Measurements from ENCODE around the gene SETBP1.

SETBP1 gene

DNA sequence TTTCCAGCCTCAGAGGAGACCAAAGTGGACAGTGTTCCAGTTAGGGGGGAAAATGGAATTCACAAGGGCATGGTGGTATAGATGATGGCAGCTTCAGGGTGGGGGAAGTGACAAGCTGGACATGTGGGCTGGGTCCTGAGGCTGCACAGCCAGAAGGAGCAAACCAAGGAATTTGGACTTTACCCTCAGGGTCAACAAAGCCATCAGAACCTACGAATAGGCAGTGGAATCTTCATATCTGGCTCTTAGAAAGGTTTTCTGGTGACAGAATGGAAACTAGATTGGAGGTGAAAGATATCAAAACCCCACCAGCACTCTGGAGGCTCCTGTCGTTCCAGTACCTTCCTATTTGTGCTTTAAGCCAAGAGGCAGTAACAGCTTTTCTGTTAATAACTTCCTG is 127.1 kb downstream of the SETBP1 start:
- Histone ChIP-seq H3K27me3 (replicated peaks) (no peaks in the 10 kb centered on the region), H3K36me3 (replicated peaks) (no peaks in the 10 kb centered on the region), H3K27ac (no peak overlapping the region), H3K4me3 (ENCODE audit: low read depth, low read length) (no peak overlapping the region)
- TF ChIP-seq, protein P1, sequence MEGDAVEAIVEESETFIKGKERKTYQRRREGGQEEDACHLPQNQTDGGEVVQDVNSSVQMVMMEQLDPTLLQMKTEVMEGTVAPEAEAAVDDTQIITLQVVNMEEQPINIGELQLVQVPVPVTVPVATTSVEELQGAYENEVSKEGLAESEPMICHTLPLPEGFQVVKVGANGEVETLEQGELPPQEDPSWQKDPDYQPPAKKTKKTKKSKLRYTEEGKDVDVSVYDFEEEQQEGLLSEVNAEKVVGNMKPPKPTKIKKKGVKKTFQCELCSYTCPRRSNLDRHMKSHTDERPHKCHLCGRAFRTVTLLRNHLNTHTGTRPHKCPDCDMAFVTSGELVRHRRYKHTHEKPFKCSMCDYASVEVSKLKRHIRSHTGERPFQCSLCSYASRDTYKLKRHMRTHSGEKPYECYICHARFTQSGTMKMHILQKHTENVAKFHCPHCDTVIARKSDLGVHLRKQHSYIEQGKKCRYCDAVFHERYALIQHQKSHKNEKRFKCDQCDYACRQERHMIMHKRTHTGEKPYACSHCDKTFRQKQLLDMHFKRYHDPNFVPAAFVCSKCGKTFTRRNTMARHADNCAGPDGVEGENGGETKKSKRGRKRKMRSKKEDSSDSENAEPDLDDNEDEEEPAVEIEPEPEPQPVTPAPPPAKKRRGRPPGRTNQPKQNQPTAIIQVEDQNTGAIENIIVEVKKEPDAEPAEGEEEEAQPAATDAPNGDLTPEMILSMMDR (IDR thresholded peaks at IDR 0.05; ENCODE audit: low read depth, low read length, missing control alignments), result no peak
- in situ Hi-C loops (cut with HindIII; ENCODE audit: low pct_ligation_motif_present, low sequenced_read_pairs), result no loop called here
- no peak for DNase-seq

DNA sequence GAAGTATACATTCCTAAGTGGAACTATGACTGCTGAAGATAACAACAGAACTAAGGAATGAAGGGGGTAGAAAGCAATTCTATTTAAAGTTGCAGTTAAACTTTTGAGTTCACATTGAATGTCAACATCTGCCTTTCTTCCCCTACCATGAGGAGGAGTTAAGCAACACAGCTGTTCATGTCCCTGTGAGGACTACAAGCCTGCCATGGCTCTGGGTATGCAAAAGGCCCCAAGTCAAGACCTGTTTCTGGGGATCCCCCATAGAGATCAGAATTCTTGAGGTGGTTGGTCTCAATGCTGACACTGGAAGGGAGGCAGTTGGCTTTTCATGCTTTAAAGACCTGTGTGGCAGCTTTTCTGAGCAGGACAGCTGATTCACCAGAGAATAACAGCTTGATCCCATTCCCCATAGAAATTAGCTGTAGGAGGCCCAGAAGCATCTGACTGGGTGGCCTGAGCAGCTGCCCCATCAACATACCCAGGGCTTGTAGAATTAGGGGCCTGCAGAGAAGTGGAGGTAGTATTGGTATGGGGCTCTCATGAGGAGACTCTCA is 131.0 kb downstream of the SETBP1 start:
- DNase-seq, result no peak
- TF ChIP-seq, protein P1 (IDR thresholded peaks at IDR 0.05; ENCODE audit: low read depth, low read length, missing control alignments), result no peak
- Histone ChIP-seq H3K27me3 (replicated peaks) (no peaks in the 10 kb centered on the region), H3K4me3 (ENCODE audit: low read depth, low read length) (no peak overlapping the region), H3K27ac (no peak overlapping the region), H3K36me3 (replicated peaks) (no peaks in the 10 kb centered on the region)
- in situ Hi-C loops (cut with HindIII; ENCODE audit: low pct_ligation_motif_present, low sequenced_read_pairs), result no loop called here

DNA sequence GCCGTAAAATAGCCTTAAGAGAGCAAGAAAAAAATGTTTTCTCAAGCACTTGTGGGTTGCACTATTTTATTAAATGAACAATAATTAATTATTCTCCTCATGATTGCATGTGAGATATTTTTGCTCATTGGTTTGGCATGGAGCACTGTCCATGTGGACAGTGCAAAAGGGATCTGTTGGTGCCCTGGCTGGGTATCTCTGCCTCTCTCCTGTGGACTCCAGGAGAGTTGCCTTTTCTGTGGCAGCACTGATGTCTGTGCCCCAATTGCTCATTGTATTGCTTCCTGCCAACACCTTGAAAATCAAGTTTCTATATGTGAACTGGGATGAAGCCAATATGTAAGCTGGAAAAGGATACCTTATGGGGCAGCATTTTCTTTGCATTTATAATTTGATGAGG is 131.7 kb downstream of the SETBP1 start:
- Histone ChIP-seq H3K36me3 (replicated peaks) (no peaks in the 10 kb centered on the region), H3K27me3 (replicated peaks) (no peaks in the 10 kb centered on the region), H3K27ac (no peak overlapping the region), H3K4me3 (ENCODE audit: low read depth, low read length) (no peak overlapping the region)
- no peak for DNase-seq
- TF ChIP-seq, protein P1 (IDR thresholded peaks at IDR 0.05; ENCODE audit: low read depth, low read length, missing control alignments), result no peak
- in situ Hi-C loops (cut with HindIII; ENCODE audit: low pct_ligation_motif_present, low sequenced_read_pairs), result no loop called here

DNA sequence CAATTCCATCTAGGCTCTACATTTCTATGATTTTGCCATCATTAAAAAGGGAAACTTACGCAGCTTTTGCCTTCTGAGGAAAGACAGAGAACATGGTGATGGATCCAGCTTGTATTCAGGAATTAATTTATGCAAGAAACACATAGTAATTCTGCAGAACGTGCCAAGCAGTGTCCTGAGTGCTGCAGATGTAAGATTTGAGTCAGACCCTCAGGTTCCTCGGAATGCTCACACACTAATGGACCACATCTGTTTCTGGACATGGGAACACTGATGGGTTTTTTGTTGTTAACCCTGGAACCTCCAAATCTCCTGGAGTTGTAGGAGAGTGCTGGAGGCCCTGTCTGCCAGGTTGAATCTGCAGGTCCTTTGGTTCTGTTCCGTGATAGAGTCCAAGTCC is 132.9 kb downstream of the SETBP1 start:
- in situ Hi-C loops (cut with HindIII; ENCODE audit: low pct_ligation_motif_present, low sequenced_read_pairs), result no loop called here
- Histone ChIP-seq H3K27ac (no peak overlapping the region), H3K4me3 (ENCODE audit: low read depth, low read length) (no peak overlapping the region), H3K36me3 (replicated peaks) (no peaks in the 10 kb centered on the region), H3K27me3 (replicated peaks) (no peaks in the 10 kb centered on the region)
- DNase-seq, result no peak
- TF ChIP-seq, protein P1 (IDR thresholded peaks at IDR 0.05; ENCODE audit: low read depth, low read length, missing control alignments), result no peak

DNA sequence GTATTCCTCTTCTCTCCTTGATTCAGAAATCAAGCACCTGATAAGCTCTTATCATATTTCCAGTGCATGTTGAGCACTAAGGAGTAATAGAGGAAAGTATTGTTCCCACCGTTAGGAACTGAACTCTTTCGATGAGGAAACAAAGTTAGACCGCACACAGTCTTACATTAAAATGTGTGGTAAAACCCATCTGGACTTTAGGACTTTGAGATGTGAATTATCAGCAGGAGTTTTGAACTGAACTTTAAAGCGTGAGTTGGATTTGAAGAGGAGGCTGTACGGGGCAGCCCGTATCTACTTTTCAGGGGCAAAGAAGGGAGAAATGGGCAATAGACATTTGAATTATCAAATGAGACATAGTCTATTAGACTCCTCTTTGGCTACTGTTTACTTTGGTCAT is 134.4 kb downstream of the SETBP1 start:
- in situ Hi-C loops (cut with HindIII; ENCODE audit: low pct_ligation_motif_present, low sequenced_read_pairs), result no loop called here
- no peak for DNase-seq
- Histone ChIP-seq H3K27me3 (replicated peaks) (no peaks in the 10 kb centered on the region), H3K36me3 (replicated peaks) (no peaks in the 10 kb centered on the region), H3K4me3 (ENCODE audit: low read depth, low read length) (no peak overlapping the region), H3K27ac (no peak overlapping the region)
- TF ChIP-seq, protein P1 (IDR thresholded peaks at IDR 0.05; ENCODE audit: low read depth, low read length, missing control alignments), result no peak

DNA sequence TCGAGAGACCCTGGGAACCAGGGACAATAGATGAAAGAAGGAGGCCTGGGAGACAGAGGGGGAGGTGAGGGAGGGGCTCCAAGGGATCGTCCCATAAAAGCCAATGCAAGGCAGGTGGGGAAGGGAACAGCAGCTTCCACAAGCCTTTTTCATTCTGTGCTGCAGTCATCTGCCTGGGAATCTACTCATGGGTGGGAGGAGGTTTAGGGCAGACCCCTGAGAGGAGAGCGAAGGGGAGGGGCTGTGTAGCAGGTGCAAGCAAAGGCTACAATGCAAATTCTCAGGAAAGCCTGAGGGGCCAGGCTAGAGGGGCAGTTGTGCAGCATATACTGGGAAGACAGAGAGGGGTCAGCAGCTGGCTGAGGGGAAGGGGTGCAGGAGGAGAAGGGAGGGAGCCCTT is 135.4 kb downstream of the SETBP1 start:
- TF ChIP-seq, protein P1 (IDR thresholded peaks at IDR 0.05; ENCODE audit: low read depth, low read length, missing control alignments), result no peak
- Histone ChIP-seq H3K36me3 (replicated peaks) (no peaks in the 10 kb centered on the region), H3K27ac (no peak overlapping the region), H3K27me3 (replicated peaks) (no peaks in the 10 kb centered on the region), H3K4me3 (ENCODE audit: low read depth, low read length) (no peak overlapping the region)
- no peak for DNase-seq
- in situ Hi-C loops (cut with HindIII; ENCODE audit: low pct_ligation_motif_present, low sequenced_read_pairs), result no loop called here
